EH (cell line): ENCODE data around the gene DERL3.
A peak's percentile ranks its signal among the peaks of the same experiment; 100 is the strongest.
"Not testable (repeated sequence)": the region's sequence is repeated elsewhere in the genome, so short reads cannot be mapped to it uniquely, and the experiment has no call there.

Source experiments
- DNase-seq: peaks from one replicate; pipeline ENCODE4 v3.0.0-alpha.2; 2015; ENCODE audit warnings: low read depth

Gene DERL3

DNA sequence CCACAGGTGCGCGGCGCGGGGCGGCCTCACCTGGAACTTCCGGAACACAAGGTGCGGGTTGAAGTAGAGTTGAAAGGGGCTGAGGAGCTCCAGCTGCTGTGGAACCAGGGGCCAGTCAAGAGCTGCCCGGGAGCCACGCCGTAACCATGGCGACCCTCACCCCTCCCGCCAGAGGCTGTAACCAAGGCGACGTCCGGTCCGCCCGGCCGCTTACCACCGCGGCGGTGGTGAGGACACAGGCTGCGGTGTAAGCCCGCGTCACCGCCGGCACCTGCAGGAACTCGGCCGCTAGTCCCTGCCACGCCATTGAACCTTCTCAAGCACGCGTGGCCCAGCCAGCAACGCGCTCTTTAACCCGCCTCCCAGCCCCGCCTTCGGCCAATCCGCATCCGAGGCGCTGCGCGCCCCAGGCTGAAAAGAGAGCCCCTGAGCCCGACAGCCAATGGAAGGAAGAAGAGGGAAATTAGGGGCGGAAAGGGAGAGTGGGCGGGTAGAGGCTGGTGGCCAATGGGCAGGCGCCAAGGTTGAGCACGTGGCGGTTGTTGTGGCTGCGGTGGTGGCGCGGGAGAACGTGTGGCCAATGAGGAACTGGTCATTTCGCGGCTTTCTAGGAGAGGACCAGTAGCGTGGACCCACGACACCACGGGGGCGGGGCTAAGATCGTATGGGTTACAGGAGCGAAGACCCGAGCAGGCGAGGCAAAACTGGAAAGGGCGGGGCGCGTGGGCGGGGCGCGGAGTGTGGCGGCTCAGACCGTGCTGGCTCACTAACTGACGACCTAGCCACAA lies at the start of gene DERL3:
DERL3 (minus strand) TSS at position 326 of the 788 bp plus-strand sequence; CDS start at position 307, 19 bp downstream.
- DNase-seq, result peak; percentile 96

GRCh38 chr22:23884140-23884539 lies 45.3 kb upstream of the DERL3 start:
- DNase-seq, result no peak

DNA sequence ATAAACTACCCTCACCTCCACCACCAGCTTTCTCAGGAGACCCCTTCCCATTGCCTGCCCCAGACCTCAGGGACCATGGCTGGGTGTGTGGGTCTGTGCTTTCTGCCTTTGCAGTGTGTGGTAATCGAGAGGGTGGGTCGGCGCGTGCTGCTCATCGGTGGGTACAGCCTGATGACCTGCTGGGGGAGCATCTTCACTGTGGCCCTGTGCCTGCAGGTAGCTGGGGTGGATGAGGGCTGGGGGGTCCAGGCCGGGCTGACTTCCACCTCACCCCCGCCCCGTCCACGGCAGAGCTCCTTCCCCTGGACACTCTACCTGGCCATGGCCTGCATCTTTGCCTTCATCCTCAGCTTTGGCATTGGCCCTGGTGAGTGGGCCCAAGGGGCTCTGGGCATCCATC lies 44.9 kb upstream of the DERL3 start:
- no peak for DNase-seq

DNA sequence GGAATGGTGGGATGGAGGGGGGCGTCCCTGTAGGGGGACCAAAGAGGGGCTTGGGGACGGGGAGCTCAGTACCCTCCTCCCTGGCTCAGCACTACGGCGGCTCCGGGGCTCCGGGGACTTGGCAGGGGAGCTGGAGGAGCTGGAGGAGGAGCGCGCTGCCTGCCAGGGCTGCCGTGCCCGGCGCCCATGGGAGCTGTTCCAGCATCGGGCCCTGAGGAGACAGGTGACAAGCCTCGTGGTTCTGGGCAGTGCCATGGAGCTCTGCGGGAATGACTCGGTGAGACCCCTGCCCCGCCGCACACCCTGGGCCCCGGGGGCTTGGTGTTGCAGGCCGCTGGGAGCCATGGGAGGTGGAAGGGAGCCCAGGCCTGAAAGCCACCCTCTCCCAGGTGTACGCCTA lies 43.6 kb upstream of the DERL3 start:
- no peak for DNase-seq

- DNase-seq, result no peak
Measured at GRCh38 chr22:23878219-23878618, 39.4 kb upstream of the DERL3 start.

GRCh38 chr22:23877566-23877965 lies 38.8 kb upstream of the DERL3 start:
- no peak for DNase-seq

DNA sequence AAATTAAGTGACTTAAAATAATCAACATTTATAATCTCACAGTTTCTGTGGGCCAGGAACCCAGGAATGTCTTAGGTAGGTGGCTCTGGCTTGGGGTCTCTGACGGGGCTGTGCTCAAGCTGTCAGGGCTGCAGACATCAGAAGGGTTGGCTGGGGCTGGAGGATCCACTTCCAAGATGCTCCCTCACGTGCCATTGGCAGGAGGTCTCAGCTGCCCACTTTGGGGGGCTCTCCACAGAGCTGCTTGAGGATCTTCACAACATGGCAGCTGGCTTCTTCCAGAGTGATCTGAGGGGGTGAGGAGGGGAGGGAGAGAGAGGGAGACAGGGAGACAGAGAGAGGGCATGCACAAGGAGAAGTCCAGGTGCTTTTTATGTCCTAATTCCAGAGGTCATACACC lies 37.0 kb upstream of the DERL3 start:
- no peak for DNase-seq

GRCh38 chr22:23874871-23875270 lies 36.1 kb upstream of the DERL3 start:
- DNase-seq, result no peak

DNA sequence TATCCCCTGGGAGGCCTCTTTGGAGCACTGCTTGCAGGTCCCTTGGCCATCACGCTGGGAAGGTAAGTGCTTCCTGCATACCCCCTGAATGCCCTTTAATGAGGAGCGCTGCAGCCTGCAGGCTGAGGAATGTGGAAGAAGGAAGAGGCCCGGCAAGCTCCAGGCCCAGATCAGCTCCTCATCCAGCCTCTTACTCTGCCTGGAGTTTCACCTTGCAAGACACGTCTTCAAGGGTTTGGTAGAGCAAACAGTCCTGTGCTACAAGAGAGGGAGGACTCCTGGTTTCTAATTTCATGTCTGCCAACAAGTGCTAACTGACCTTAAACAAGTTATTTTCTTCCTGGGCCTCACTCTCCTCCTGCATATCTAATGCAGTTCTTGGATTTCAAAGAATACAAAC lies 29.8 kb upstream of the DERL3 start:
- no peak for DNase-seq

- not testable (repeated sequence) for DNase-seq
Measured at GRCh38 chr22:23864499-23865154, 25.8 kb upstream of the DERL3 start.

- DNase-seq, result peak; percentile 54
Measured at GRCh38 chr22:23862103-23862502, 23.3 kb upstream of the DERL3 start.

DNA sequence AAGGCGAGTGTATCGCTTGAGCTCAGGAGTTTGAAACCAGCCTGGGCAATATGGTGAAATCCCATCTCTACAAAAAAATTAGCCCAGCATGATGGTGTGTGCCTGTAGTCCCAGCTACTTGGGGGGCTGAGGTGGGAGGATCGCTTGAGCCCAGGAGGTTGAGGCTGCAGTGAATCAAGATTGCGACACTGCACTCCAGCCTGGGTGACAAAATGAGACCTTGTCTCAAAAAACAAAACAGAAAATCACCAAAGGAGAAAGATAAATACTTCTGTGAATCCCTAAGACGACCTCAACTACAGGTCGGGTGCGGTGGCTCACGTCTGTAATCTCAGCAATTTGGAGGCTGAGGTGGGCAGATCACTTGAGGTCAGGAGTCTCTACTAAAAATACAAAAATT lies 21.4 kb upstream of the DERL3 start:
- DNase-seq, result not testable (repeated sequence)

DNA sequence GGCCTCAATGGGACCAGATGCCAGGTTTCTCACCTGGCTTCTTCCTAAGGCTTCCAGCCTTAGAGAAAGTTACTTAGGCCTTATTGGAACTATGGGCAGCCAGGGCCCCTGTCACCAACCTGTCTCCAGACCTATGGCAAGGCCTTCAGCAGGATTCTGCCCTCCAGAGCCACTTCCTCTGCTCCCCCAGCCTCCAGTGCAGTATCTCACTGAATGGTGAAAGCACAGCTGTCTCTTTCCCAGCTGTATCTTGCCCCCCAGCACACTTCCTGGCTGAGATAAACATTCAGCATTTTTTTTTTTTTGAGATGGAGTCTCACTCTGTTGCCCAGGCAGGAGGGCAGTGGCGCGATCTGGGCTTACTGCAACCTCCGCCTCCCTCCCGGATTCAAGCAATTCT lies 20.4 kb upstream of the DERL3 start:
- DNase-seq, result no peak

DNA sequence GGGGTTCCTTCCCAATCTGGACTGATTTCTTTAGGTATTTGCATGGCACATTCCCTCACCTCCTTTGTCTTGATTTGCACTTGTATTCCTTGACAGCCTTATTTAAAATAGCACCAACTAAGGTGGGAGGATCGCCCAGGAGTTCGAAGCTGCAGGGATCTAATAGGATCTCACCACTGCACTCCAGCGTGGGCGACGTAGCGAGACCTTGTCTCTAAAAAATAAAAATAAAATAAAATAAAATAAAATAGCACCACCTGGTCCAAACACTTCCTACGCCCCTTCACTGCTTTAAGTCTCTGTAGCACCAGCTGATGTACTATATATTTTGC lies 19.6 kb upstream of the DERL3 start:
- no peak for DNase-seq

DNA sequence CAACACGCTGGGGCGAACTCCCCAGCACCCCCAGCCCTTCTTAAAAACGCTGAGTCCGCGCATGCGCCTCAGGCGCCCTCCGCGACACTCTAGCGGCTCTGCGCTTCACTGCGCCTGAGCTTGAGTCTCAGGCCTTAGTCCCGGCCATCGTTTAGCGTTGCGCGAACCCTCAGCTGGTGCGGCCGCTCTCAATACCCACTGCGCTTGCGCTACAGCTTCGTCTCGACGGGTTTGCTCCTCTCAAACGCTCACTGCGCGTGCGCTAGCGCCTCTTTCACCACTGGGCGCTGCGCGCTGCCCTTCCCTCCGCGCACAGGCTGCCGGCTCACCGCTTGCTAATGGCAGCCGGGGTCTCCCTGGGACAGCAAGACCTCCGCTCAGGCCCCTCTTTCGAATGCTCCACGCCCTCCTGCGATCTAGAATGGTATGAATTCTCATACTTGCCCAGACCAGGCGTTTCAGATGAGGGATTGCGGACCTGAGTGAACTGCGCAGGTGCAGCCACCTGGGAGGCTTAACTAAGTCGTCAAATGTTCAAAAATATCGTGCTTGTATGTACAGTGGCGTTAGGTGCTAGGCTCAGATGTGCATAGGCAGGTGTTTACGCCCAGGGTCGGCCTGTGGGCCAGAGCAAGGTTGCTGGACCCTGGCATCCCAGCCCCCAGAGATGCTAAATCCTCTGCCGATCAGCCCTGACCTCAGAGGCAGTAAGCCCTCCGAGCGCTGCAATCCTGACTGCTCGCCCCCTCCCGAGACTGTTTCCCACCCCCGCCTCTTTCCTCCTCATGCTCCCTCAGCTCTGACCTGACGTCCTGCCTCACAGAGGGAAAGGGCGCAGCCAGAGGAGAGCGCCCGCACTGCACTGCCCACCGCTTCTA lies 19.0 kb upstream of the DERL3 start, which contains the start of gene SLC2A11:
SLC2A11 (plus strand) TSS at position 270 of the 878 bp plus-strand sequence; CDS start at position 395, 125 bp downstream.
- peak; percentile 98 for DNase-seq

DNA sequence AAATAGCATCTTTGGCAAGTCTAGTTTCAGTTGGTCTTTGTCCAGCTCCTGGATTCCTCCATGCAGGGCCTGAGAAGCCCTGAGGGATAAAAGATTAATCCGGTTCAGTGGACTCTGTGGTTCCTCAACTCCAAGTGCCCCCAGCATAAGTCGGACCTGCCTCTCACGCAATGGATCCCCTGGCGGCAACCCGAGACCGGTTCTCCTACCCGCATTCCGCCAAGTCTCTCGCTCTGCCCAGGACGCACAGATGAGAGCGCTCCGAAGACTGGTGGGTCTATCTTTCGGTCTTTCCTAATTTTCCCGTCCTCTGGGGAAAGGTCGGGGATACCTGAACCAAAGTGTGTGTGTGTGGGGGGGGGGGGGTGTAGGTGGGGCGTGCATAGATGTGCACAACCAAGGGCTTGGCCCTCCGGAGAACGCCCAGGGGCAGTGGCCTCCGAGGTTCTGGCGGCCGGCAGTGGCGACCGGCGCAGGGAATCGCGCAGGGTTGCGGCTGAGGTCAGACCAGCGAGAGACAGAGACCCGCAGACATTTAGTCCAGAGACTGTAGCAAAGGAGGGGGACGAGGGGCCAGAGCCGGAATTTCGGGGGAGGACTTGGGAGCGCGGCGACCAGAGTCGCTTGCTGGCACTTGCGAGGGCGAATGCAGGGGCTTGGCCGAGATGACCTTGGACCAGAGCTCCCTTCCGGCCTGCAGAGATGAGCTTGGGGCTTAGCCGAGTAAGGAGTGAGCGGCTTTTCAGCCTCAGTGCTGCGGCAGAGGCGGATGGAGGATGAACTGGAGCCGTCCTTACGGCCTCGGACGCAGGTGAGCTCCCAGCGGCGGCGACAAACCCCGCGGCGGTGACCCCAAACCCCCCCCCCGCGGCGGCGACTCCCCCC lies 18.2 kb upstream of the DERL3 start:
- peak; percentile 76 for DNase-seq

- no peak for DNase-seq
Measured at GRCh38 chr22:23850136-23850611, 11.4 kb upstream of the DERL3 start.

DNA sequence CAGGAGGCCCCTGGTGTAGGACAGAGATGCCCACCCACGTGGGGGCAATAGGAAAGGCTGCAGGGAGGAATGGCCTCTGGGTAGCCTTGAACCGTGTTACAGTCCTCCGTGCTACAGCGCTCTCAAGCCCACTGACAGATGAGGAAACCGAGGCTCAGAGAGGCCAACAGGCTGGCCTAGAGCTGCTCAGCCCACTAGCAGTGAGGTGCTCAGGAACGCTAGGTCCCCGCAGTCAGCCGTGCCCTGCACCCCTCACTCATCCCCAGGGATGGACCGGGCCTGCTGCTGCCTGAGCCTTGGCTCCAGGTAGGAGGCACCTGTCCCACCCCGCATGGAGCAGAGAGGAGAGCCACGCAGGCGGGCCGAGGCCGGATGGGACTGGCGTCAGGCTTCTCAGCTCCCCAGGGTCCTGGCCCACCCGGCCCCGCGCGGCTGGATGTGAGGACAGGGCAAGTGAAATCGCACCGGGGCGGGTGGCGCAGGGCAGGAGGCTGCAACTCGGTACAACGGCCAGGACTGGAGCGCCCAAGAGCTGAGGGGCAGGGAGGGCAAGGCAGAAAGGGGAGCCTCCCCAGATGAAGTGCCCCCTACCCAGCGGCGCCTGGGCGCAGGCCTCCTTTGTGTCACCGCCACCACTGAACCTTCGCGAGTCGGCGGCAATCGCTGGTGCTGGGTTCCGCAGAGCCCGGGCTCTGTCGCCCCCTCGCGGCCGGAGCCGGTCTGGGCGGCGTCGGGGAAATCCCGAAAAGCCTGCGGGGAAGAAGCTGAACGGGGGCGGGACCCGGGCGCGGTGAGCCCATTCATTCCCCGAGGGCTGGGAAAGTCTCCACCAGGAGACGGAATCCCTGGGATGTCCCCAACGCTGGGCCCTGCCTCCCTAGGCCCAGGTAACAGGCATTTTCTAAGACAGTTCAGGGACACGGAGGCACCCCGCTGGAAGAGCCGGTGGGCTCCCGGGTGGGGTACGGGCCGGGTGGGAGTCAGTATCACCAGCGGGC lies 10.5 kb upstream of the DERL3 start:
- peak; percentile 77 for DNase-seq

DNA sequence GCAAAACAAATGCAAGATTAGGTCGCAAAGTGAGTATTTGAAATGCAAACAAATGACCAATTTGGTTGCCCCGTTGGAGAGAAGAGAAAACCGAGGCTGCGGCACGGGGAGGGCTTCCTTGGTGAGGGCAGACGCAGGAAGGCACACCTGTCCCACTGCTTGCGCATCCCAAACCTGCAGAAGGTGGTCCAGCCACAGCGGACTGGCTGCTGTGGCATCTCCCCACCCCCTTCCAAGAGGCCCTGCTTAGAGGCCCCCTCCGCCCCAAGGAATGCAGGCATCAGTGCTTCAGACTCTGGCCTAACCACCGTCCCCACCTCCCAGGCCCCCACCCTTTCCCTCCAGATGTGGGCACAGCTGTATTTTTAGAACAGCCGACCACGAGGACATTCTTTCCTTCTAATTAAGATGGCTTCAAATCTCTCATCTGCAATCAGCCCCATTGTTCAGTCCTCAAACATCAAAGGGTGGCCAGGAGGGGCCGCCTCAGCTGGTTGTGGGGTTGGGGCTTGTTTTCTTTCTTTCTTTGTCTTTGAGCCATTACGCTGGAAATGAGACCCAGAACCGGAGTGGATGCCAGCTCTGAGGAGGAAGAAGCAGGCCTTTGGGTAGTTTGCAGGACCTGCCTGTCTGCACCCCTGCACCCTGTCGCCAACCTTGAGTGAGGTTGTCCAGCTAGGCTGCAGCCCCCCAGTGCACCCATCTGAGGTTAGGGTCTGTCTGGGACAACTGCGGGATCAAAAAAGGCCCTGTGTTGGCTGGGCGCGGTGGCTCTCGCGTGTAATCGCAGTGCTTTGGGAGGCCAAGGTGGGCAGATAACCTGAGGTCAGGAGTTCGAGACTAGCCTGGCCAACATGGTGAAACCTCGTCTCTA lies 9.4 kb upstream of the DERL3 start:
- DNase-seq, result no peak
